Prostate gland (tissue), 1 donor: ENCODE data around the gene SHC2.

Source experiments
- POLR2A ChIP-seq: fragments of 450-650 bp; IDR thresholded peaks from one replicate; pipeline ENCODE4 v1.6.1; 2016; ENCODE audit warnings: antibody characterized with exemption, mild to moderate bottlenecking
- POLR2AphosphoS5 ChIP-seq: sonication (generic); formaldehyde crosslinking; IDR thresholded peaks from one replicate; pipeline ENCODE4 v1.6.1; 2017; ENCODE audit warnings: antibody characterized with exemption

GRCh38 chr19:435707-436412 is 25.0 kb downstream of the SHC2 start:
- TF ChIP-seq POLR2A: no peak
- TF ChIP-seq POLR2AphosphoS5: no peak
